Activated CD8-positive, alpha-beta T cell treated with anti-CD3 and anti-CD28 coated beads for 36 hours (primary cell): ENCODE measurements around the gene TLCD1. TPM values are rescaled to one million over a fixed set of nuclear protein-coding genes. Genes with fewer than 3 reads are reported as not detected.
A peak's percentile ranks its signal among the peaks of the same experiment; 100 is the strongest.

Experiments
- ATAC-seq: fragments of 200-7000 bp; cut with Tn5 transposase; one replicate; pipeline ENCODE4 v1.10.0; 2021; ENCODE audit warnings: mild to moderate bottlenecking, moderate library complexity
- CTCF ChIA-PET: fragments of 350-600 bp; sonication (Branson Sonifier 250); formaldehyde crosslinking; loops from one replicate; lab custom pipeline; 2021; ENCODE audit warnings: antibody characterized with exemption; lab: Charles Lee
- POLR2A ChIA-PET: fragments of 350-600 bp; sonication (Branson Sonifier 250); formaldehyde crosslinking; loops from one replicate; lab custom pipeline; 2021; ENCODE audit warnings: antibody characterized with exemption; lab: Charles Lee
- DNase-seq: peaks from one replicate; pipeline ENCODE4 v3.0.0-alpha.2; 2020
- H3K27ac Mint-ChIP-seq: one replicate; pipeline ENCODE4 v1.8.0; 2021; ENCODE audit warnings: mild to moderate bottlenecking, mixed read lengths
- H3K27me3 Mint-ChIP-seq: one replicate; pipeline ENCODE4 v1.8.0; 2021; ENCODE audit warnings: mixed read lengths
- H3K36me3 Mint-ChIP-seq: one replicate; pipeline ENCODE4 v1.8.0; 2021; ENCODE audit warnings: low read depth, mixed read lengths
- H3K4me1 Mint-ChIP-seq: one replicate; pipeline ENCODE4 v1.8.0; 2021; ENCODE audit warnings: low read depth, mixed read lengths
- H3K4me3 Mint-ChIP-seq: one replicate; pipeline ENCODE4 v1.8.0; 2021; ENCODE audit warnings: mild to moderate bottlenecking, moderate library complexity, mixed read lengths
- H3K9me3 Mint-ChIP-seq: one replicate; pipeline ENCODE4 v1.8.0; 2021; ENCODE audit warnings: mixed read lengths
- CTCF ChIP-seq: fragments of 200-600 bp; IDR thresholded peaks from one replicate; pipeline ENCODE4 v1.8.0; 2022; ENCODE audit warnings: antibody characterized with exemption, mild to moderate bottlenecking
- intact Hi-C: fragments of 100-400 bp; cut with micrococcal nuclease; formaldehyde crosslinking; loops from one replicate; pipeline ENCODE4 v1.10.0; 2022
- total RNA-seq, 2 experiments: library from RNA; stranded (reverse); gene quantifications; one replicate each; pipeline ENCODE4 v1.2.3, GENCODE V29; 2021

TLCD1 gene
- total RNA-seq, 2 experiments from 2014 or later, result 6.5 to 8.7 TPM

- POLR2A ChIA-PET, result interaction anchor here (1.3 to 20.7 kb wide), 4 partner anchors 8 to 17 kb away, joined by 4 to 480 read pairs (median 6); partner anchors contain the start of genes NEK8, RPL23A and TLCD1
- H3K36me3 Mint-ChIP-seq, result peaks cover 12% of the 10 kb centered on the region
- CTCF ChIA-PET, result interaction anchor here (0.9 to 1.2 kb wide), 3 partner anchors 8 to 15 kb away, joined by 3 to 6 read pairs (median 6); partner anchors contain the start of genes TLCD1 and TRAF4
- H3K4me3 Mint-ChIP-seq, result no peak overlapping the region
- DNase-seq (no peak), ATAC-seq (no peak)
- no peak for TF ChIP-seq CTCF
- peaks cover 3% of the 10 kb centered on the region for H3K9me3 Mint-ChIP-seq
- no peak overlapping the region for H3K27ac Mint-ChIP-seq
- peaks cover 35% of the 10 kb centered on the region for H3K4me1 Mint-ChIP-seq
- intact Hi-C loops, result no loop called here
- no peaks in the 10 kb centered on the region for H3K27me3 Mint-ChIP-seq
Observed at GRCh38 chr17:28735242-28735722, 9.2 kb upstream of the TLCD1 start.

- H3K36me3 Mint-ChIP-seq, result peaks cover 10% of the 10 kb centered on the region
- no peaks in the 10 kb centered on the region for H3K27me3 Mint-ChIP-seq
- TF ChIP-seq CTCF, result no peak
- peaks cover 3% of the 10 kb centered on the region for H3K9me3 Mint-ChIP-seq
- intact Hi-C loops, result no loop called here
- no peak for DNase-seq
- ChIA-PET POLR2A (interaction anchor here (1.3 to 20.7 kb wide), 4 partner anchors 8 to 17 kb away, joined by 4 to 480 read pairs (median 6); partner anchors contain the start of genes NEK8, RPL23A and TLCD1), CTCF (interaction anchor here (1.0 to 1.2 kb wide), 2 partner anchors 8 to 15 kb away, joined by 6 read pairs; partner anchors contain the start of gene TLCD1)
- H3K4me1 Mint-ChIP-seq, result peaks cover 37% of the 10 kb centered on the region
- H3K4me3 Mint-ChIP-seq, result no peak overlapping the region
- no peak overlapping the region for H3K27ac Mint-ChIP-seq
- no peak for ATAC-seq
Observed at GRCh38 chr17:28734712-28735241, 8.7 kb upstream of the TLCD1 start.

- peaks cover 4% of the 10 kb centered on the region for H3K36me3 Mint-ChIP-seq
- no peaks in the 10 kb centered on the region for H3K27me3 Mint-ChIP-seq
- ATAC-seq (no peak), DNase-seq (no peak)
- CTCF ChIA-PET, result interaction anchor here (1.3 to 13.9 kb wide), 2 partner anchors 13 to 183 kb away, joined by 4 to 609 read pairs; partner anchors contain the start of gene TRAF4
- peaks cover 32% of the 10 kb centered on the region for H3K4me1 Mint-ChIP-seq
- POLR2A ChIA-PET, result interaction anchor here (20.7 kb wide), 1 partner anchor 9 kb away, joined by 480 read pairs; the partner anchor contains the start of genes NEK8, RPL23A and TLCD1
- peaks cover 1% of the 10 kb centered on the region for H3K9me3 Mint-ChIP-seq
- no peak for TF ChIP-seq CTCF
- H3K27ac Mint-ChIP-seq, result no peak overlapping the region
- H3K4me3 Mint-ChIP-seq, result no peak overlapping the region
- intact Hi-C loops, result no loop called here
Observed at GRCh38 chr17:28733346-28733745, 7.3 kb upstream of the TLCD1 start.

GRCh38 chr17:28729950-28730330 is 3.9 kb upstream of the TLCD1 start:
- no peak for DNase-seq
- ChIA-PET POLR2A (interaction anchor here (0.8 to 11.5 kb wide), 3 partner anchors 14 to 220 kb away, joined by 3 to 480 read pairs (median 4); partner anchors contain the start of gene TRAF4), CTCF (interaction anchor here (0.6 to 13.9 kb wide), 3 partner anchors 17 to 220 kb away, joined by 3 to 609 read pairs (median 66); partner anchors contain the start of genes PHF12 and TRAF4)
- no peaks in the 10 kb centered on the region for H3K27me3 Mint-ChIP-seq
- H3K4me1 Mint-ChIP-seq, result peaks cover 22% of the 10 kb centered on the region
- H3K4me3 Mint-ChIP-seq, result peak overlapping the region; percentile 7
- H3K36me3 Mint-ChIP-seq, result peaks cover 10% of the 10 kb centered on the region
- no peaks in the 10 kb centered on the region for H3K9me3 Mint-ChIP-seq
- no peak for TF ChIP-seq CTCF
- intact Hi-C loops, result loop anchor here (5.0 kb wide), 3 partner anchors 32 to 172 kb away; partner anchors contain the start of gene DHRS13
- no peak for ATAC-seq
- peak overlapping the region; percentile 6 for H3K27ac Mint-ChIP-seq
